ENCODE measurements around the gene LFNG.

LFNG gene

GRCh38 chr7:2517678-2518507, 1.7 kb upstream of the LFNG start:
- no peak for DNase-seq (ENCODE audit: low read depth)

DNA sequence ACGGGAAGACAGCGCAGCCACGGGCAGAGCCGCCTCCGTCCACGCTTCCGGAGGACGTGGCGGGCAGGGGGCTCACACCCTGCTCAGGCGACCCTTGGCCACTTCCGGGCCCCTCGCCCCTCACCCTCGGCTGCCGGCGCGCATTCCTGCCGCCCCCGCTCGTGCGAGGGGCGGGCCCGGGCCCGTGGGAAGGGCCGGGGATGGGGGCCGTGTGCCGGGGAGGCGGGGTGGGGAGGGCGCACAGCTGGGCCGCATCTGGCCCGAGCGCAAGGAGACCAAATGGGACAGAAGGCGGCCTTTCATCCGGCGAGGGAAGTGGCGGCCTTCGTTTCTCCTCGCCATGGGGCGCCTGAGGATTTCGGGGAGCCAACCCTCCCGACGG, 846 bp upstream of the LFNG start:
- DNase-seq (ENCODE audit: low read depth): no peak

GRCh38 chr7:2520131-2520760, 672 bp downstream of the LFNG start:
- DNase-seq (ENCODE audit: low read depth): no peak

- no peak for DNase-seq (ENCODE audit: low read depth)
Observed at GRCh38 chr7:2520761-2521290, 1.3 kb downstream of the LFNG start.

GRCh38 chr7:2521341-2521745, 1.8 kb downstream of the LFNG start:
- no peak for DNase-seq (ENCODE audit: low read depth)

DNA sequence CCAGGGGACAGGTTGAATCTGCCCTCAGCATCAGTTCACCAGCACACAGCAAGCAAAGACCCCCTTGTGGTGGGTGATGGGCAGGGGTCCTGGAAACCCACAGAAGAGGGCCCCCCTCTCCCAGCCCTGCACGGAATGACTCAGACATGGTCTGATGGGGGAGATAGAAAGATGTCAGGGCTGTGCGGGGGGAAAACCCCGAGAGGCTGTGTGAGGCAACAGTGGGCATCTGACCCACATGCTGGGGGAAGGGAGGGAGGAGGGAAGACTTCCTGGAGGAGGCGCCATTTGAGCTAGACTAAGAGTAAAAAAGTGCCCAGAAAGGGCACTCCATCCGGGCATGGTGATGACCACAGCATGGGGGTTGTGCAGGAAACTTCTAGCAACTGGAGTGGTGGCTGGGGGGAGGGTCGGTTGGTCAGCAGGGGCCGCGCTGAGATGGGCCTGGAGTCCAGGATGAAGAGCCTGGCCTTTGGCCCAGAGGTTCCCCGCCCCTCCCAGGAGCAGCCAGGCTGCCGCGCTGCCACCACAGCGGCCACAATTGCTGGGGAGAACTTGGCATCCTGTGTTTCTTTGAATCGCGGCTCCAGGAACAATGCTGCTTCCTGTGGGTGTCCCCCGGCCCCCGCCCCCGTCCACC, 2.5 kb downstream of the LFNG start:
- DNase-seq (ENCODE audit: low read depth): peak; percentile 65

DNA sequence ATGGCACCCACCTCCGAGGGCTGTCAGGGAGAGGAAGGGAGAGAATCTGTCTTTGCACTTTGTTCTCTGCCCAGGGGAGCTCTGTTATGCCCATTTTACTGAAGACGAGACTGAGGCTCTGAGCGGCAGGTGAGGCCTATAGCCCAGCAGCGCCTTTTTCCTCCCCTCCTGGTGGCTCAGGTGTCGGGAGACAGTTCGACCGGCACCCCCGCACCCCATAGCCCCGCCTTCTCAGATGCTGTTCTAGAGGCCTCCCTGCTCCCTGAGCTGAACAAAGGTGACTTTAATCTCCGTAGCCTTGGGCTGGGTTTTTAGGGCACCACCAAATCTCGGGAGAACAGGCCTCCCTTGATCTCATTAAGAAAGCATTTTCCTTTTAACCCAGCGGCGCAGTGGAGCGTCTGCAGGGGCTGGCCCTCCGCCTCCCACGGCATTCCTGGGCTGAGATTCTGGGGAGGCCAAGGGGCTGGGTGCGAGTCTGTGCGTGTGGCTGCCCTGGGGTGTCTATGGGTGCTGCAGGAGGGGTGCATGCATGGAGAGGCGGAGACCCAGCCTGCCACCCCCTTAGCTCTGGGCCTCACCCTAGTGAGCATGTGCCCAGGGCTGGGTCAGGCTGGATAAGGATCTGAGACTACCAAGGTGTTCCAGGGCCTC, 3.3 kb downstream of the LFNG start:
- no peak for DNase-seq (ENCODE audit: low read depth)

- DNase-seq (ENCODE audit: low read depth): no peak
Observed at GRCh38 chr7:2523461-2523936, 3.9 kb downstream of the LFNG start.

DNA sequence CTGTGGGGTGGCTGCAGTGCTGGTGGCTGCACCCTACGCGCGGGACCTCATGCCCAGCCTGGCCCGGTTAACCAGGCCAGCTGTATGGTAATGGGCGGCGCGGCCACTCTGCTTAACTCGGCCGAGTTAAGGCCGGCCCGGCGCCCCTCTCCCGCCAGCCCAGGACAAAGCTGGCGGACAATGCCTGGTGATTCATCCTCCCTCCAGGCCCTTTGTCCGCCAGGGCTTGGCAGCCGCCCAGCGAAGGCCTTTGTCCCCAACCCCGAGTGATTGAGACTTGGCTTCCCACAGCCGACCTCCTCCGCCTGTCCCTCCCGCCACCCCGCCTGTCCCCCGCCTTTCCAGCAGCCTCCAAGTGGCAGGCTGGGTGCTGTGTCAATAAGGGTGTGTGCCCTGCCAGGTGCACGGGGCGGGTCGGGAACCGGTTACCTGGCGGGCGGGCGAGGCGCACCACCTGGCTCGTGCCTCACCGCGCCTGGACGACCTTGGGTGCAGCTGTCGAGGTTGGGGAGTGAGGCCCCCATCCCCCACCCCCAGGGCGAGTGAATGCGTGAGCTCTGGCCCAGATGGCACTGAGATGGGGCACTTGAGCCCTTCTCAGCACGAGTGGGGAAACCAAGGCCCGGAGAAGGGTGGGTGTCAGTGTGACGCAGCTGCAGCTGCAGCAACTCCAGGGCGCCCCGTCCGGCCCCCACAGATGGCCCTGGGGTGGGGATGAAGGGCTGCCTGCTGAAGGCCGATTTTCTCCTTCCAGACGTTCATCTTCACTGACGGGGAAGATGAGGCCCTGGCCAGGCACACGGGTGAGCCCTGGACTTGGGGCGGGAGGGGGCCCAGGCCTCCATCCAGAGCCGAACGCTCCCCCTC, 4.6 kb downstream of the LFNG start:
- DNase-seq (ENCODE audit: low read depth): no peak

GRCh38 chr7:2524808-2525657, 5.5 kb downstream of the LFNG start:
- DNase-seq (ENCODE audit: low read depth): no peak

DNA sequence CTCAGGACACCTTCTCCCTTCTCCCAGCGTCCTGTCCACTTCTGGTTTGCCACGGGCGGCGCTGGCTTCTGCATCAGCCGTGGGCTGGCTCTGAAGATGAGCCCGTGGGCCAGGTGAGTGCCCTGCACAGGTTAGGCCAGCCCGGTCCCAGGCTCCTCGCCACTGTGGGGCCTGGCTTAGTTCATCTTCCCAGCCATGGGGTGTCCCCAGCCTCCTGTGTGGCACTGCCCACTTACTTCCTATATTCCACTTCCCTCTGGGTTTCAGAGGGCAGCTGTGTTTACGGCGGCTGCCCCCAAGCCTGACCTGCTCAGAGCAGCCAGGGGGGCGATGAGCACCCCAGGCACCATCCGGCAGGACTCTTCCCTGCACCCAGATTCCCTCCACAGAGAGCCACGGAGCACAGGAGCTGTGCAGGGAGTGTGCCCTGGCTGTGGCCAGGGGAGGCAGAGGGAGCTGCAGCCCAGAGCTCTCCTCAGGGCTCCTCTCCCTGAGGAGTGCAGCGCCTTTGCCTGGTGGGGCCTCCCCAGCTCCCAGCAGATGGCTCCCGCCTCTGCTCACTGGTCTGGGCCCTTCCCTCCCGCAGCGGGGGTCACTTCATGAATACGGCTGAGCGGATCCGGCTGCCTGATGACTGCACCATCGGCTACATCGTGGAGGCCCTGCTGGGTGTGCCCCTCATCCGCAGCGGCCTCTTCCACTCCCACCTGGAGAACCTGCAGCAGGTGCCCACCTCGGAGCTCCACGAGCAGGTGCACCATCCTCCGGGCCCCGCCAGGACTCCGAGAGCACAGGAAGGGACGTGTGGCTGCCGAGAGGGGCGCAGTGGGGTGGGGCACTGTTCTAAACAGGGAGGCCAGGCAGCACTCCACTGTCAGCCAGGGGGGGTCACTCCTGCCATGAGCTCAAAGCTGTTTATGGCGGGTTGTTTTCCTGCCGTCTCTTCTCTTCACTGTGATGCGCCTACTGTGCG, 6.4 kb downstream of the LFNG start:
- DNase-seq (ENCODE audit: low read depth): no peak

- DNase-seq (ENCODE audit: low read depth): no peak
Observed at GRCh38 chr7:2526659-2527504, 7.3 kb downstream of the LFNG start.

- DNase-seq (ENCODE audit: low read depth): peak; percentile 49
Observed at GRCh38 chr7:2527505-2528467, 8.2 kb downstream of the LFNG start.

- DNase-seq (ENCODE audit: low read depth): no peak
Observed at GRCh38 chr7:2528481-2529095, 9.0 kb downstream of the LFNG start.

GRCh38 chr7:2529161-2530070, 9.8 kb downstream of the LFNG start:
- no peak for DNase-seq (ENCODE audit: low read depth)

Data from stimulated activated CD8-positive, alpha-beta memory T cell treated with anti-CD3 and anti-CD28 coated beads, Interleukin-12 subunit alpha, Interleukin-12 subunit beta, amount 100 ng/mL, for 4 hours (primary cell).